Measurements from ENCODE around the gene NFKBIA. TPM values are rescaled to one million over a fixed set of nuclear protein-coding genes. Genes with fewer than 3 reads are reported as not detected.

The NFKBIA gene
- total RNA-seq, 1 donor: 252 TPM

- TF ChIP-seq CTCF (IDR thresholded peaks at IDR 0.05; ENCODE audit: insufficient read depth, low read depth, low read length): no peak
- no peak overlapping the region for H3K4me3 ChIP-seq (ENCODE audit: low read depth, low read length)
- DNase-seq (ENCODE audit: low read depth): no peak
Observed at GRCh38 chr14:35433826-35434225, 29.3 kb upstream of the NFKBIA start.

DNA sequence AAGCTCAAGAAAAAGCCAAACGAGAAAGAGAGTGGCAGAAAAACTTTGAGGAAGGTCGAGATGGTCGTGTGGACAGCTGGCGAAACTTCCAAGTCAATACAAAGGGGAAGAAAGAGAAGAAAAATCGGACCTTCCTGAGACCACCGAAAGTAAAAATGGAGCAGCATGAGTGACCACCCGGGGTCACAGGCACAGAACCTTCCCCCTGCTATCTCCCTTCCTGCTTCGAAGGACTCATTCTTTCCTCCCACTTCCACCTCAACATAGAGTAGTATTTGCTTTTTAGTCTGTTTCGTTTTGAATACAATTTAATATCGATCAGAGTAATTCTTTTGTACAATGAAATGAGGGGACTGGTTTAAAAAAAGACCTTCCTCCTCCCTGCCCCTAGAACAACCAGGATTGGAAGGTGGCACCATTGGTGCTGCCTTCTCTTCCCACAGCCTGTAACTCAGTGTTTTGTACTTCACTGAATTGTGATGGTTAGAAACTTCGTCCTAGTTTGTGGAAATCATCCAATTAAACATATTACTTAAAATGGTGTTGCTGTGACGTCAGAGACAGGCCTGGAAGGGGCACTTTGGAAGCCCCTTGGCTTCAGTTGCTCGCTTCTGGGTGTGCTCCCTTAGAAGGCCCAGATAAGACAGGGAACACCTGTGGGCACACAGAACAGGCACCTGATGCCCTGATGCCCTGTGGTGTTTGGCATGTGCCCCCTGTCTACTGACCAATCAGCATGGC is 26.1 kb upstream of the NFKBIA start:
- no peak for TF ChIP-seq CTCF (IDR thresholded peaks at IDR 0.05; ENCODE audit: insufficient read depth, low read depth, low read length)
- no peak overlapping the region for H3K4me3 ChIP-seq (ENCODE audit: low read depth, low read length)
- no peak for DNase-seq (ENCODE audit: low read depth)

GRCh38 chr14:35429951-35430350 is 25.4 kb upstream of the NFKBIA start:
- TF ChIP-seq CTCF (IDR thresholded peaks at IDR 0.05; ENCODE audit: insufficient read depth, low read depth, low read length): no peak
- no peak for DNase-seq (ENCODE audit: low read depth)
- no peak overlapping the region for H3K4me3 ChIP-seq (ENCODE audit: low read depth, low read length)

DNA sequence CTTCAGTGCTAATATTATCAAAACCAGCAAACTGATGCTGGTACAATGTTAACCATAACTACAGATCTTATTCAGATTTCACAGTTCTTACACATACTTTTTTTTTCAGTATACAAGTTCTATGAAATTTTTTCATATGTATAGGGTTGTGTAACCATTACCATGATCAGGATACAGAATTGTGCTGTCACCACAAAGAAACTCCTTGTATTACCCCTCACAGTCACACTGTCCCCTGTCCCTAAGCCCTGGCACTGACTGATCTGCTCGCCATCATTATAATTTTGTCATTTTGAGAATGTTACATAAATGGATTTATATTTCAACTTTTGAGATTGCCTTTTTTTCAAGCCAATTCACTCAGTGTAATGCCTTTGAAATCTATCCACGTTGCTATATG is 21.3 kb upstream of the NFKBIA start:
- no peak overlapping the region for H3K4me3 ChIP-seq (ENCODE audit: low read depth, low read length)
- no peak for DNase-seq (ENCODE audit: low read depth)
- no peak for TF ChIP-seq CTCF (IDR thresholded peaks at IDR 0.05; ENCODE audit: insufficient read depth, low read depth, low read length)

DNA sequence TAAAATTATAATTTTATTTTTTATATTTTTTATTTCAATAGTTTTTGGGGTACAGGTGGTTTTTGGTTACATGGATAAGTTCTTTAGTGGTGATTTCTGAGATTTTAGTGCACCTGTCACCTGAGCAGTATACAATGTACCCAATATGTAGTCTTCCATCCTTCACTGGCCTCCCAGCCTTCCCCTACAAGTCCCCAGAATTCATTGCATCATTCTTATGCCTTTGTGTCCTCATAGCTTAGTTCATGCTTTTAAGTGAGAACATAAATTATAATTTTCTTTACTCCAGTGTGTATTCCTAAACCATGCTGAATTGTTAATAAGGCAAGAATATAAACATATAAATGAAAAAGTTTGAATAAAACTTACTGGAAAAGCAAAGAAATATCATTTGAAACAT is 19.1 kb upstream of the NFKBIA start:
- no peak for TF ChIP-seq CTCF (IDR thresholded peaks at IDR 0.05; ENCODE audit: insufficient read depth, low read depth, low read length)
- no peak for DNase-seq (ENCODE audit: low read depth)
- no peak overlapping the region for H3K4me3 ChIP-seq (ENCODE audit: low read depth, low read length)

GRCh38 chr14:35420036-35420811 is 15.7 kb upstream of the NFKBIA start:
- DNase-seq (ENCODE audit: low read depth): peak; percentile 45
- no peak overlapping the region for H3K4me3 ChIP-seq (ENCODE audit: low read depth, low read length)
- no peak for TF ChIP-seq CTCF (IDR thresholded peaks at IDR 0.05; ENCODE audit: insufficient read depth, low read depth, low read length)

Measured in fibroblast of villous mesenchyme (primary cell).